Measurements from ENCODE around the gene CTNND2.

The CTNND2 gene

DNA sequence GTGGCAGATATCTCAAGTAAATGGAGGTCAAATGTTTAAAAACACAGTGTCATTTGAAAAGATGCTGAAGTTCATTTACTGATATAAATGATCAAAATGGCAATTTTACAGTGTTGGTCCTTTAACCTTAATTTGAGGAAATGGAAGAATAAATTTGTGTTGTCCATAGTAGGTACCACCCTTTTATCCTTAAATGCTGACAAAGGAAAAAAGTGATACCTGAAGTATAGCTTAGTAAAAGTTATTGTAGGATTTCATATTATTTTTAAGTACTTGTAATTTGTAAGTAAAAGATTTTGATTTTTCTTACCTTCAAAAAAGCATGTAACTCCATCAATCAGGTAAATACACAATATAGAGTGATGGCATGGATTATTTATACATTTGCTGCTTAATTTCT, 976.6 kb downstream of the CTNND2 start:
- DNase-seq (ENCODE audit: low read depth in 2 of 2), result no peak

DNA sequence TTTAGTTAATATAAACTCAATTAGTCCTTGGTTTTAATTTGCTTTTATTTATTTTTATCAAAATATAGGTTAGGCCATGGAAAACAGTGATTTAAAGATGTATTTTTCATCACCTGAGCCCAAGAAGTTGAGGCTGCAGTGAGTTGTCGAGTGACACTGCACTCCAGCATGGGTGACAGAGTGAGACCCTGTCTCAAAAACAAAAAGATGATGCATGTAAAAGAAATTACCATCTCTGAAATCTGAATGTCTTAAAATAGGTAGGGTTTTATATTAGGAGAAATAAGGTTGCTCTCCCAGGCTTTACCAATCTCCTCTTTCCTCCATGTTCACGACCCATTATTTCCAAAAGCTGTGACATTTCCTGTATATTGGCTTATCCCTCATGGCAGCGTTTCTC, 980.9 kb downstream of the CTNND2 start:
- DNase-seq (ENCODE audit: low read depth in 2 of 2), result no peak
